Kidney tubule cell (primary cell): Measurements from ENCODE around the gene ZNF827.

Experiments
- DNase-seq: peaks from one replicate; pipeline ENCODE4 v3.0.0-alpha.2; 2018; ENCODE audit warnings: low spot score

The ZNF827 gene

DNA sequence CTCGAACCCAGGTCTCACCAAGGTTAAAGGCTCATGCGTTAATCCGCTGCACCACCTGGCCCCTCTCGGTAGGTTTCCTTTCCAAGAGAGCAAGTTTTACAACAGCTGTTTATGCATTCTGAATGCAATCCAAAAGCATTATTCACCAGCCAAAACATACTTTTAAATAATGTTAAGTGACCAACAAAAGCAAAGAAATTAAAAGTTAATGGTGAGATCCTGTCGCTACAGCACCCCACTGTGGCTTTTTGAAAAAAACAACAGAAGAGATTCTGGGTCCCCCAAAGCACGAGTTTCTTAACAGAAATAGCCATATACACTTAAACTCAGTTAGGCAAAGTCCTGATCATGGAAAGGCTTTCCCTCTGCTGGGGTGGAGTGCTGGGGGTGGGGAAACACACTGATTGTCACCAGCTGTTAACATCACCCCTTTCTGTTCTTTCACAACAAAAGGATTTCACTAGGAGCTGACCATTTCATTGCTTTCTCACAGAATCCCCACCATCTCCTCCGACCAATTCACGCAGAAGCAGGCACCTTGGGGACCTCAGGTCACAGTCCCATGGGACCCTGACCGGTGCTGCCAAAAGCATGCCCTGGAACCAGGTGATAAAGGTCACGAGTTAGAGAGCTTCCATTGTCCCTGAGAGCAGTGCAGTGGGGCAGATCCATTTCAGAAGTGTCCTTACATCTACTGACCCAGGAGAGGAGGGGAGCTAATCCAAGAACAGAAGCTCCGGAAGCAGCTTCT is 51.2 kb downstream of the ZNF827 start:
- DNase-seq, result peak; percentile 31

DNA sequence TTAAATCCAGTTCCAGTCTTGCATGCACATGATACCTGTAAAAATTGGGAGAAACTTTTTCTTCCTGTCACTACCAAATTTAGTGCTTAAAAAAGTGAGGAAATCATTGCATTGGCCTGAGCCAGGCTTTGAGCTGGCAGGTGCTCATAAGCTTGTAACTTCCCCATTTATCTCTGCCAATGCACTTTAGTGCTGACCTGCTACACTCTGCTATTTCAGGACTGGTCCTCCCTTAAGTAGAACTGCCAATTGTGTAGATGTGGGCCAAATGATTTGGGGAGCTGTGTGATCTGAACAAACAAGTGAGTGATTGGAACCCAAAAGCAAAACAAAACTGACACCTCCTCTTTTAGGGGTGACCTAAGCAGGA is 51.8 kb downstream of the ZNF827 start:
- DNase-seq, result no peak

DNA sequence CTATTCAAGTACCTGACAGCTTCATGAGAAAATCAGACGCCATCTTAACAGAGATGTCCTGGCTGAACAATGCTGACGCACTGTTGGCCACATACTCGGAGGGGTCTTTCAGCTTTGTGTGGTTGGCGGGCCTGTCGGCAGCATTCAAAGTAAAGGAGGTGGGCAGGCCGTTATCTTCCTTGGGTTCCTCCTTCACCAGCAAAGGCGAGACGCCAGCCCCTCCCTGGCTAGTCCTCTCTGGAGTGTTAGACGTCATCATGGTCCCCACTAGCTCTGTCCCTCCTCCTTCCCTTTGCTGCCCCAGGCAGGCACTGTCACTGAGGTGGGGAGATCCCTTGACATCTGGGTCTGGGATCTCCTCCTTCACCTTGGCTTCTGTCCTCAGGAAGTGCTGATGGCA is 53.0 kb downstream of the ZNF827 start:
- DNase-seq, result no peak

DNA sequence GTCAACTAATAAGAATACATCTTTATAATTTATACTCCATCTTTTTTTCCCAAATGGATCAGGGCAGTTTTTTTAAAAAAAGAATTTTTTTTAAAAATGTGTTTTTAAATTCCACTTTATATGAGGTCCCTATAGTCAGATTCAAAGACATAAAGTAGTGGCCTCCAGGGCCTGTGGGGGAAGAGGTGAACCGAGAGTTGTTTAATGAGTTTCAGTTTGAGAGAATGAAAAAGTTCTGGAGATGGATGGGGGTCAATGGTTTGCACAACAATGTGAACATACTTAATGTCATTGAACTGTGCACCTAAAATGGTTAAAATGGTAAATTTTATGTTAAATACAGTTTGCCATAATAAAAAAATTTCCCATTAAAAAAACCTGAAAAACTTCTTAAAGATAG is 53.8 kb downstream of the ZNF827 start:
- DNase-seq, result no peak

DNA sequence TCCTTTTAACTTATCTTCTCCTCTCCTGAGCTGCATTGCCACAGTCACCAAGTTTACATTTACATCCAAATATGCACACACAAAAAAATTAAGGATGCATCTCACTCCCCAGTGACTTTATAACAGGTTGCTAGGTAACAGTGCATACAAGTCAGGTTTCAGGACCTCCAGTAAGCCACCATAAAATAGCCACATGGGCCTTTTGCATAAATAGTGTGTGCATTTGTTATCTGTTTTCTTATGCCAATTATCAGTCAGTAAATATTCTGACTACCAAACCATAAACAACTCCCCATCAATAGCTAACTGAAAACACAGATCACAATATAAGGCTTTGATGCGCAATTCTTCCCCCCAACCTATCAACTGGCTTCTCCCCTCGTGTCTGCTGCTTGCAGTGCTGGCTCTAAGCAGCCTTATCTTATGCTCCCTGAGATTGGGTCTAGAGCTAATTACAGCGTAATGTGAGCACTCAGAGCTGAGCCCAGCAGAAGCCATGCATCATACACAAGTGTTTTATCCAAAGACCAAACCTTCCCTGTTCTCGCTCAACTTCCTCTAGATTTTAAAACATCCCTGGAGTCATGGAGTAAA is 55.4 kb downstream of the ZNF827 start:
- DNase-seq, result no peak

DNA sequence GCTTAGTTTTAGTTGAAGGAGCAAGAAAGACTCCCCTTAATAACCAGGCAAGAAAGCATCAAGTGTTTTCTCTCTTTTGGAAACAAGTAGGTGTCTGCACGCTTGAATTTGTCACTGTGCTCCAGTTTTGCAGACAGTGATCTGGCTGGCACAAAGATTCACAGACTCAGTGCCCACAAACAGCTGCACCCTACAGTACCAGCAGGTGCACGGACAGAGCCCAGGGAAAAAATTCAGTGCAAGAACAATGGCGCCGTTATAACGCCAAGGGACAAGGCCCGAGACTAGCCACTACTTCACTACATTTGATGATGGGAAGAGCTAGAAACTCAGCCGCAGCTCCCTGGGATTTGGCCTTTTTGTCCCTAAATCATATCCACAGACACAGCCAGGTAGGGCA is 56.0 kb downstream of the ZNF827 start:
- no peak for DNase-seq

DNA sequence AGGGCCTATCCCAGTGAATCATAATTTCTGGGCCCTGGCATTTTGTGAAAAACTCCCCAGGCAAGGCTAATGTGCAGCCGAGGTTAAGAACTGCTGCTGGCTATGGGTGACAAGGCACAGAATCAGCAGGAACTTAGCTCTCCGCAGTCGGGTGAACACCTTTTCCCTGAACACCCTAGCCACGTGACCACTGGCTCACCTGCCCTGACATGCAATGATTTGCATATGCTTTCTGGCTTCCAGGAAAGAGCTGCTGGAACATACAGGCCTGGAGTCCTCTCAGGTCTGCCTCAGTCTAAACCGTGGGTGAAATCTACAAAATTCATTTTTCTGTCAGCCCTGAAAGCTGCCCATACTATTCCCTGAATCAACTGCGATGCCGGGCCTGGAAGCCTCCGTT is 56.6 kb downstream of the ZNF827 start:
- peak; percentile 88 for DNase-seq

DNA sequence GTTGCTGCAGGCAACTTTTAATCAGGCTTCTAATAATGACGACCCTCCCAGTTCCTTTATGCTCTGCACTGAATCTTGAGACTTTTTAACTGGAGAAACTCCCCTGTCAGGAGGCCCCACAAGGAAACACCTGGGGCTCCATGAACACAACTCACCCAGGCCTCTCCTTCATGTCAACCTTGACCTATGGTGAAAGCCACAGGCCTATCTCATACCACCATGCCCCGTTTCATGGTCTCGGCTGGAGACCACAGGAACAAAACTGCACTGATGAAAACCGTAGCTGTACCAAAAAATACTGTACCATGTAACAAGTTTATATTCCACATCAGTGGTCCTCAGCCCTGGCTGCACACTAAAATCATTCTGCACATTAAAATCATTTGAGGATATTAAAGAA is 57.0 kb downstream of the ZNF827 start:
- no peak for DNase-seq

DNA sequence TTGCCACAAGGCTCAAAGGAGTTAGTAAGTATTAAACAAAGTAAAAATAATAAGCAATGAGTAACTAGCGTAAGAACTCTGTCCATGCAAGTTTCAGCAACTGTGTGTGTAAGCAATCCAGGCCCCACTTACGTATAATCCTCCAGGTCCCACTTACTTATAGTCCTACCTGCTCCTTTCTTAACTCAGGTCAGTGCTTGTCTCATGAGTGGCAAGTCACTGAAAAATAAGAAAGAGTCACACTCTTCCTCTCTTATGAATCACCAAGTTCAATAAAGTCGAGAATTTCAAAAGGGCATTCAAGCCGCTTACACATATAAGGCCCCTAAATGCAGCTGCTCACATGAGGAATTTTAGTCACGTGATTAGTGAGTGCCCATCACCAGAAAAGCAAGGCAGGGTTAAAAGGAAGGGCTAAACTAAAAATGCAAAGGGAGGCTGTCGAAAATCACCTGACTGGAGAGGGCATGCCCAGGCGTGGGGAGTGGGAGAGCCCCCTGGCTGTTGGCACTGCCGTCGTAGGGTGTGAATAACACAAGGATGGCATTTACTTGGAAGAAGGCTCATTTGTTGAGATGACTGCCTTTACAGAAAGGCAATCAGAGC is 58.2 kb downstream of the ZNF827 start:
- DNase-seq, result no peak

DNA sequence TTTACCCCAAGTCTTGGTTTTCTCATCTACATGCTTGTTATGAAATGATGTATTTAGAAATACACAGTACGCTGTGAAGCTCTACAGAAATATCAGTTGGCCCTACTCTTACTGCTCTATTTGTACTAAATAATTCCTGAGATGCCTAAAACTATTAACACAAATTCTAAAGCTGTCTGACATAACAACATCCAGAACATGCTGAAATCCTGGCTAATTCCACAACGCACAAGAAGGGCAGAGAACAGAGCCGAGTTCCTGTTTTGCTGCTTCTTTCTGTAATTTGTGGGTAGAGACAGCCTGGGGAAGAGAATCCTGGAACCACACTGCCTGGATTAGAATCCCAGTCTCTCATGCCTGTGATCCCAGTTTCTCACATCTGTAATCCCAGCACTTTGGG is 59.0 kb downstream of the ZNF827 start:
- no peak for DNase-seq

DNA sequence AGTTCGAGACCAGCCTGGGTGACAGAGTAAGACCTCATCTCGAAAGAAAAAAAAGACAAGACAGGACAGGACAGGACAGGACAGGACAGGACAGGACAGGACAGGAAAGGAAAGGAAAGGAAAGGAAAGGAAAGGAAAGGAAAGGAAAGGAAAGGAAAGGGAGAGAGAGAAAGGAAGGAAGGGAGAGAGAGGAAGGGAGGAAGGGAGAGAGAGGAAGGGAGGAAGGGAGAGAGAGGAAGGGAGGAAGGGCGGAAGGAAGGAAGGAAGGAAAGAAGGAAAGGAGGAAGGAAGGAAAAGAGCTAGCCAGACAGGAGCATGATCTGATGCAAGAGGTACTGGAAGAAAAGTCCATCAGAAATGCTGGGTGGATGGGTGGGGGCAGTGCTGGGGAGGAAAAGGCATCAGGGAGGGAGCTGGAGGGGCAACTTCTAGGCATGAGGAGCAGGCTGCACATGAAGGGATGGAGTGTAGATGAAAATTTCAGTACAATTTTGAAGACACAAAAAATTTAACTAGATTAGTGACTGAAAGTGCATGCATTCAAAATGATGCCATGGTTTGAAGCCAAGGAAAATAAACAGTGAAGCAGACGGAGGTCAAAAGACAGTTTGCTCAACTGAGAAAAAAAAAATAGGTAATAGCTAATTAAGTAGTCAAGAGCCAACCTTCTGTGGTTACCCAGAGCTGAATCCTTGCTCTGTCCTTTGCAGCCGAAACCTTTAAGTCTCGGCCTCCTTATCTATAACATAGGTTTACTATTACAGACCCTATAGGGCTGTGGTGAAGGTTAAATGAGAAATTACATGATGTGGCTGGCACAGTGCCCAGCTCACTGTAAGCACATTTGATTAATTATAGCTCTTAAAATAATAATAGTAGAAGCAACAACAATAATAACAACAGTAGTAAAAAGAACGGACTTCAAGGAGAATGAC is 59.9 kb downstream of the ZNF827 start:
- DNase-seq, result no peak

DNA sequence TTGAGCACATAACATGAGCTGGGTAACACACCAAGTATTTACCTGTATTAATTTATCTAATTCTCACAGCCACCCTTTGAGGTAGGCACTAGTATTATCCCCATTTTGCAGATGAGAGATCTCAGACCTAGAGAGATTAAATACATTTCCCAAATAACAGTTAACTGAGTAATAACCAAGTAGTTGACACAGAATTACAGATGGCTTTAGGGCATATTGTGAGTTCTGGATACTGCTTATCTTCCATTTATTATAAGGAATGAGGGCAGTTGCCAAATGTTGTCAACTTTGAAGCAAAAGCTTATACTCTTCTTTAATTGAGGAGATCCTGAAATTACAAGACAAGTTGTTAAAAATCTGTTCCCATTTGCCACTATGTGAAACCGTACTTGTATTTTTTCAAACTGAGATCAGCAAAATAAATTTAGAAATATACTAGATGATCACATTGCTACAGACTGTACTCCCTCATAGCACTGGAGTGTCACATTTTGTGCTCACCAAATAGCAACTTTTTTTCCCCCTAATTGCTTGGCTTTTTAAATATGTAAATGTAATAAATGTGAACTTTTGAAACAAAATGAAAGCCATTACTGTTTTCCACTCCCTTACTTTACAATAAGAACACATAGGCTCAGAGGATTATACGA is 62.0 kb downstream of the ZNF827 start:
- no peak for DNase-seq

DNA sequence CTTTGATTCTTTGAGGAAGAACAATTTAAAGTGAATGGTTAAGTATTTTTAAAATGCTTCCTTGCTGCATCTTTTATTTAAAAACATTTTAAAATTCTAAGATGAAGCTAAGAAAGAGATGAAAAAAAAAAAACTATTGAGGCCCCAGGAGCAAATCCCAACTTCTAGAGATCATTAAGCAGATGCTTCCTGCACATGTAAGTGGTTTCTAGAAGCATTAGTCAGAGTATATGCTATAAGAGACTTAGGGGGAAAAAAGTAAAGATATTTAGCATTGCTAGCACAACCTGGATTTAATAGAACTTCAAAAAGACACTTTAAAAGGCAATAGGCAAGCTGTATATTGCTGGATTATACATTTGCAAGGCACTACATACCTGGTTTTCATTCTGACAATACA is 64.7 kb downstream of the ZNF827 start:
- DNase-seq, result no peak

DNA sequence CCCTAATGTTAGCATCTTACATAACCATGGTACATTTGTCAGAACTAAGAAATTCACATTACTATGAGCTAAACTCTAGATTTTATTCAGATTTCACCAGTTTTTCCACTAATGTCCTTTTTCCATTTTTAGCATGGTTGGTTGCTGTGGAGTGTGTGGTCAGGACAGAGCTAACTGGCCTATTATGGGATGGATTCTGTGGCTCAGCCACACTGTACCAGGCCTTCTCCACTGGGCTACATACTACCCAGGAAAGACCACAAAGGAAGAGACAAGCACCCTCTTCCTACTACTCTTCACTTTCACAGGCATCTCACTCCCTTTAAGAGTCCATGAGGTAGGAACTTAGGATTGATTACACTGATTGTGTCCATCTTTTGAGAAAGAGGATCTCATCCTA is 67.4 kb downstream of the ZNF827 start:
- DNase-seq, result no peak

DNA sequence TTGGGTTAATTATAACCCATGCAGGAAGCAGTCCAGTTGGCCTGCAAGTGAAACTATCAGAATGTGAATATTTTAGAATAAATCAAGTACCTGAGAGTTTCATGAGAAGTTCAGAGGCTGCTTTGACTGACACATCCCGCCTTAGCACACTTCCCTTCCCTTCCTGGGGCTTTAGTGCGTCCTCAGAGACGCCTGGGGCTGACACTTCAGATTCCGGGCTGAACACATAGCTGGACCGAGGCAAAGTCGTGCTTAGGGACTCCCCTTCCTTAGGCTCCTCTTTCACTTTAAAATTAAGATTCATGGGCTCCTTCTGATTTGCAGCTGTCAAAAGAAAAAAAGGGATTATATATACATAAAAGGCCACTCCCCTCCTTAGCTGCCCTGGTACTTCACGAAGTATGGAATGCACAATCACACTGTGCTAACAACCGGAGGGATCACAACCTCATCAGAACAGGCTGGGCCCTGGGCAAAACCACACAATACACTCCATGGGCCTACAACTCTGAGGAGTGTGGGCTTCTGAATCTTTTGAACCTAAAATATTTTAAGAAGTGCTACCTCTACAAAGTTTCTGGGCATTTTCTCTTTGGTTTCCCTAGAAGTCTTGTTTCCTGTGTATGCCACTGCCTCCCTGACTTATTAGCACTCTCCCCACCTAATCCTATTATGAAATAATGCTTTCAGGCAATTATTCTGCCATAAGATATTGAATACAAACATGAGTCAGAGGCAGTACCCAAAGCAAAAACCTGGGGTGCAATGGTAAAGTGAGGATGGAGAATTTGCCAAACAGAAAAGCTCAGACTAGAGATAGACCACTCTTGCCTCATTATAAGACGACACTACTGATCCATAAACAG is 68.2 kb downstream of the ZNF827 start:
- peak; percentile 57 for DNase-seq

DNA sequence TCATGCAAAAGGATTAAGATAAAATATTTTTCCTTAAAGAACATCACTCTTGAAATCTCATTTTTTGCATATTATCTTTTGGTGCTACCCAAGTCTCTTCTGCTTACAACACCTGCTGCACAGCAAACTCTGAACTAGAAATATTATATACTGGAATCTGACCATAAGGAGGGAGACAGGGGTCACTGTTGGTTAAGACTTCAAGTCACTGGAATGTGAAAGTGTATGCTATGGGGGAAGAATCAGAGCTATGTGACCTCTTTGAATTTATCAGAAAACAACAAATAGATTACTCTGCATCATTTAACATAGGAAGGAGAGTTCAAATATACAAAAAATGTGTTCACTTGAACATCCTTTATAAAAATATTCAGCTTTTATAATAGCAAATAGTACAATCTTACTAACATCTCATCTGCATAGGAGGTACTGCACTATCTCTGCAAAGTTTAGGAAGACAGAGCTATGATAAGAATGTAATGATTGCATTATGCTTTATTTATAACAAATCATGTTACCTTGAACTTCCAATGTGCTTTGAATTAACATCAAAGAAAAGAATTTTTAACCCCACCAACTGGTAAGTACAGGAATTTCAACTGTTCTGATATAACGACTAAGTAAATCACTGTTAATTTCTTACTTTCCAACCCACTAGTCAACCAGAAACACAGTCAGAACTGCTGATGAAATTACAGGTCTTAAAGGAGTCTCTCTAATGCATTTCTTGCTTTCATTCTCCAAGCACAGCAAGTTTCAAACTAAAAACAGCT is 69.8 kb downstream of the ZNF827 start:
- DNase-seq, result peak; percentile 56

DNA sequence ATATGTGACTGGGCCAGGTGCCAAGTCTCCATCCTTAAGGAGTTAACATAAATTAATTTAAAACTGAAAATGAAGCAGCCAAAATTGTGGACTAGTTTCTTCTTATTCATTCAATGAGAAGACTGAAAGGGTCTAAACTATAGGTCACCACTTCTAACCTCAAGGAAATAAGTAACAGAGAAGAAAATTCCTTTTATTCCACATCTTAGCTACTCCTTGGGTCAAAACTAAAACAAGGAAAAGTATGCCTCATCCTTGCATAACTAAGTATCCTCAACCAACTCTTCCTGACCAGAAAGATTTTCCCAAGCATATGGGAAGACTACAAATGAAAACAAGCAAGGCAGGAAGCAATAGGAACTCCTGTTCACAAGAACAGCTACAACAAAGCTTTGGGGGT is 71.2 kb downstream of the ZNF827 start:
- peak; percentile 59 for DNase-seq

DNA sequence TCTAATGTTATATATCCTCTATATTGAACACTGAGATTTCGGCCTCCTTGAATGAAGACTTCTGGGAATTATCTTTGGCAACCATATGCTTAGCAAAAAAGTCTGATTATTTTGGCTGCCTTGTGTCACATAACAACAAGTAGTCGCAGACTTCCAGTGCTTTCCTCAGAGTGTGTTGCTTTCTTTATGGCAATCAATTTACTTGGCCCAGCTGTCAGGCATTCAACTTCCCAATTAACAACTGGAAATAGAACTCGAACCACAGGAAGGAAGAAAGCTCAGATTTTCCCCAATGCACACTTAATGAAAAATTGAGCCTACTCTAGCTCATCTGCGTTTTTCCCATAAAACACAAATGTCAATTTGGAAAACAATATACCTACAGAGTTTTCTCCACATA is 71.6 kb downstream of the ZNF827 start:
- no peak for DNase-seq

DNA sequence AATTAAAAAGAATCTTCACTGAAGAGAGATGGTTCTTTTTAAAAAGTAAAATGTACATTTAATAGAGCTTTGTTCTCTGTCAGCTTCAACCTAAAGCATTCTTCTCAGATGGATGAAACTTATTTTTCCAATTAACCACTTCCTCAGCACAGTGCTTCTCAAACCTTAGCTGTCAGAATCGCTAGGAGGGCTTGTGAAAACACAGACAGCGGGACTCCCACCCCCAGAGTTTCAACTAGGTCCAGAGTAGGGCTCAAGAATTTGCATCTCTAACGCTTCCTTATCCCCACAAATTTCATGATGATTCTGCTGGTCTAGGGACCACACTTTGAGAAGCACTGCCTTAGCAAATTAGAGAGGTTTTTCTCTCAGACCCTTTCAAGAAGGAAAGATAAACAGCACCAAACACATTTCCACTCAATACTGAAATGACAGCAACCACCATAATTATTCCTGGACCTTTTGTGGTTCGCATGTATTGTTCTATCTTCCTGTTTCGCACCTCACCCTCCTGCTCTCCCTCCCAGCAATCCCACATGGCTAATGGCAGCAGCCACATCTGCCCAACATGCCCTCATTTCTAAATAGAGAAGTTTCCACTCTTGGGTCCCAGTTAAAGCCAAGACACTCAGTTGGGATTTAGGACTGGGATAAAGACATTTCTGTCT is 73.2 kb downstream of the ZNF827 start:
- no peak for DNase-seq

DNA sequence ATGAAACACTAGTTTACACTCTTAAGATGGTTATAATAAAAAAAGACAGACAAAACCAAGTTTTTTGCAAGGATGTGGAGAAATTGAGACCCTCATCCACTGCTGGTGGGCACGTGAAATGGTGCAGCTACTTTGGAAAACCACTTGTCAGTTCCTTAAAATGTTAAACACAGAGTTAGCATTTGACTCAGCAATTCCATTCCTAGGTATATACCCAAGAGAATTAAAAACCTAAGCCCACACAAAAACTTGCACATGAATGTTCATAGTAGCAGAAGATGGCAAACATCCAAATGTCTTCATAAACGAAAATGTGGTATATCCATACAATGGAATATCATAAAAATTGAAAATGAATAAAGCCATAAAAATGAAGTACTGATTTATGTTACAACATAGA is 75.4 kb downstream of the ZNF827 start:
- no peak for DNase-seq
